AG10803 (cell line): ENCODE data around the gene TMEM140.
"Not testable (repeated sequence)": the region's sequence is repeated elsewhere in the genome, so short reads cannot be mapped to it uniquely, and the experiment has no call there.

Experiments used
- DNase-seq: peaks from one replicate; pipeline ENCODE4 v3.0.0; 2010; ENCODE audit warnings: low read depth
- H3K4me3 ChIP-seq: 2 replicates; pipeline ENCODE4 v1.5.1; 2011; ENCODE audit warnings: mild to moderate bottlenecking, low read length, control low read depth
- TF ChIP-seq, protein P1 (sequence below): conservative IDR thresholded peaks from 2 replicates; pipeline ENCODE4 v1.5.1; 2011; ENCODE audit warnings: mild to moderate bottlenecking, low read length, control low read depth, inconsistent platforms

TMEM140 gene

GRCh38 chr7:135168489-135169140 lies 20.7 kb downstream of the TMEM140 start:
- TF ChIP-seq, protein P1, sequence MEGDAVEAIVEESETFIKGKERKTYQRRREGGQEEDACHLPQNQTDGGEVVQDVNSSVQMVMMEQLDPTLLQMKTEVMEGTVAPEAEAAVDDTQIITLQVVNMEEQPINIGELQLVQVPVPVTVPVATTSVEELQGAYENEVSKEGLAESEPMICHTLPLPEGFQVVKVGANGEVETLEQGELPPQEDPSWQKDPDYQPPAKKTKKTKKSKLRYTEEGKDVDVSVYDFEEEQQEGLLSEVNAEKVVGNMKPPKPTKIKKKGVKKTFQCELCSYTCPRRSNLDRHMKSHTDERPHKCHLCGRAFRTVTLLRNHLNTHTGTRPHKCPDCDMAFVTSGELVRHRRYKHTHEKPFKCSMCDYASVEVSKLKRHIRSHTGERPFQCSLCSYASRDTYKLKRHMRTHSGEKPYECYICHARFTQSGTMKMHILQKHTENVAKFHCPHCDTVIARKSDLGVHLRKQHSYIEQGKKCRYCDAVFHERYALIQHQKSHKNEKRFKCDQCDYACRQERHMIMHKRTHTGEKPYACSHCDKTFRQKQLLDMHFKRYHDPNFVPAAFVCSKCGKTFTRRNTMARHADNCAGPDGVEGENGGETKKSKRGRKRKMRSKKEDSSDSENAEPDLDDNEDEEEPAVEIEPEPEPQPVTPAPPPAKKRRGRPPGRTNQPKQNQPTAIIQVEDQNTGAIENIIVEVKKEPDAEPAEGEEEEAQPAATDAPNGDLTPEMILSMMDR, result no peak
- peak overlapping the region; percentile 81 for H3K4me3 ChIP-seq
- DNase-seq, result no peak

- peak; percentile 20 for DNase-seq
- TF ChIP-seq, protein P1, result peak; percentile 51
These were observed 21.5 kb downstream of the TMEM140 start for GRCh38 chr7:135169141-135169963.

DNA sequence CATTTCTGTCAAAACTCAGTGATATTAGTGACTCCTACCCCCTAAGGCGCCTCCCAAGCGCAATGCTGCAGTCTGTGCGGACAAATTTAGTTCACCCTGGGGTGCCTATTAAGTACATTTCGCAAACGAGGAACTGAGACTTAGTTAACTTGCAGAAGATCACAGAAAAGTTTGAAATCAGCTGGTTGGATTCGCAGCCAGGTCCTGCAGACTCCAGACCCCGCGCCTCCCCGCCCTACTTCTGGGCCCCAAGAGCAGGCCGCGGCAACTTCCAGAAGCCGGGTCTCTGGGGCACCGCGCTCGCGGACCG lies 22.0 kb downstream of the TMEM140 start:
- no peak for DNase-seq
- TF ChIP-seq, protein P1, result no peak
- peak overlapping the region; percentile 81 for H3K4me3 ChIP-seq

More at GRCh38 chr7:135169141-135169963, 21.5 kb downstream of the TMEM140 start:
- H3K4me3 ChIP-seq, result peak overlapping the region; percentile 81

GRCh38 chr7:135170274-135170997 lies 22.6 kb downstream of the TMEM140 start, which contains the start of gene CYREN:
Gene CYREN (minus strand): TSS chr7:135170707. CDS start chr7:135168922, 1,785 bp downstream.
- H3K4me3 ChIP-seq, result peak within 1 kb of the TSS; percentile 81
- TF ChIP-seq, protein P1, result peak; percentile 58
- peak; percentile 95 for DNase-seq

GRCh38 chr7:135170998-135171481 lies 23.2 kb downstream of the TMEM140 start:
- peak overlapping the region; percentile 81 for H3K4me3 ChIP-seq
- not testable (repeated sequence) for DNase-seq

DNA sequence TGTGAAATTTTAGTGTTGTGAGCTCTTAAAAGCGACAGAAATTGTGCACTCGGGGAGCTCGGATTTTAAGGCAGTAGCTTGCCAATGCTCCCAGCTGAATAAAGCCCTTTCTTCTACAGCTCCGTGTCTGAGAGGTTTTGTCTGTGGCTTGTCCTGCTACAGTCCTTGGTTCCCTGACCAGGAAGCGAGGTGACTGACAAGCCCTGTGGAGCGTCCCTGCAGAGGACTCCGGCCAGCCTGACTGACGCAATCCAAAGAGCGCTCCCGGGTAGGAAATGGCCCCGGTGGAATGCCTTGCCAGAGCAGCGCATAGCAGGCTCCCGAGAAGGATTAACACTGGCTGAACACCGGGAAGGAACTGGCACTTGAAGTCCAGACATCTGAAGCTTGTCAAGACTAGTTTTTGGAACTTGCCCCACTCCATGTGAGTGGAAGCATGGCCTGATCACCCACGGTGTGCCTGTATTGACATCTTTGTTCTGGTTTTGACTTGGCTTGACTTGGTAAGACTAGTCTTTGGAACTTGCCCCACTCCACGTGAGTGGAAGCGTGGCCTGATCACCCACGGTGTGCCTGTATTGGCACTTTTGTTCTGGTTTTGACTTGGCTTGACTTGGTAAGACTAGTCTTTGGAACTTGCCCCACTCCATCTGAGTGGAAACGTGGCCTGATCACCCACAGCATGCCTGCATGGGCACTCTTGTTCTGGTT lies 23.9 kb downstream of the TMEM140 start:
- H3K4me3 ChIP-seq, result not testable (repeated sequence)
- DNase-seq, result peak; percentile 33

DNA sequence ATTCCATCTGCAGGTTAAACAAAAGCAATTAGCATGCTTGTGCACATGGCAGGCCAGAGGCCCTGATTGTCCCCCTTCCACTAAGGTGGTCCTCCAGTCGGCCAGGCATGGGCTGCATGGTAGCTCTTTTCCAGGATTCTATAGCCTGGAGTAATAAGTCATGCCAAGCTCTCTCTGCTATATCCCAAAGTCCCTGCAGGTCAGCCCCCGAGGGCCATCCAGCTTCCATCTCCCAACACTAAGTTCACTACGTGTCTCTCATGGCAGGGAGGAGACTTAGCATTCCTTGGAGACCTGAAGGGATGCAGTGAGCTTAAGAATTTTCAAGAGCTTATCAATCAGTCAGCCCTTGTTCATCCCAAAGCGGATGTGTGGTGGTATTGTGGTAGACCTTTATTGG lies 26.0 kb downstream of the TMEM140 start:
- not testable (repeated sequence) for H3K4me3 ChIP-seq

GRCh38 chr7:135174941-135175340 lies 27.1 kb downstream of the TMEM140 start:
- TF ChIP-seq, protein P1, result no peak
- no peak overlapping the region for H3K4me3 ChIP-seq
- no peak for DNase-seq

More for the DNA sequence above, 26.0 kb downstream of the TMEM140 start:
- DNase-seq, result not testable (repeated sequence)
